ENCODE results near the gene SLC13A3. TPM values are rescaled to one million over a fixed set of nuclear protein-coding genes. Genes with fewer than 3 reads are reported as not detected.
"Not testable (repeated sequence)": the region's sequence is repeated elsewhere in the genome, so short reads cannot be mapped to it uniquely, and the experiment has no call there.

The SLC13A3 gene
- total RNA-seq, 1 donor from 2014 or later = not detected

- no peak for DNase-seq
These were observed 29.4 kb upstream of the SLC13A3 start for GRCh38 chr20:46680684-46681031.

DNA sequence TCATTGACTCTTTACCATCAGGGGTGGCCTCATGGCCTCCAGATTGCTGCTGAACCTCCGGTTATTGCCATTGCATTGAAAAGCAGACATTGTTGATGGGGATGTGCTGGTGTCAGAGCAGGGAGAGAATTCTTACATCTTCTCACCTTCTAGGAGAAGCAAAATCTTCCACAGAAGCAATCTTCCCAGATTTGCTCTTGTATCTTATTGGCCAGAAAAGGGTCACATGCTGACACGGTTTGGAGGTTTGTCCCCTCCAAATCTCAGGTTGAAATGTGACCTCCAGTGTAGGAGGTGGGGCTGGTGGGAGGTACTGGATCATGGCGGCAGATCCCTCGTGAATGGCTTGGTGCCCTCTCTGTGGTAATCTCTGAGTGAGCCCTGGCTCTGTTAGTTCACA is 27.3 kb upstream of the SLC13A3 start:
- no peak for DNase-seq

DNA sequence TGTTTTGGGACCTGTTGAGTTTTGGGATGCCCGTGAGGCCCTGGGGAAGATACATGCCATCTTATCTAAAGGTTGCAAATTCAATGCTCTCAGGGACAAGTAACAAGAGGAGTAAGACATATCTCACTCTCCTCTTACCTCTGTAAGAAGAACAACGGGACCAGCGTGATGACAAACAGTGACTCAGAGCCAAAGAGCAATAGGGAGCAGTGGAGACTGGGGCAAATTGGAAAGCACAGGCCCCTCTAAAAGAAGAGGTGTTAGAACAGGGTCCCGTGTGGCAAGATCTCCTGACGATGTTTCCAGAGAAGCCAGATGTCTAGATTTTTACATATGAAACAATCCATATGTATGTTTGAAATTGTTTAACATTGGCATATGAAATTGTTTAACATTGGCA is 26.3 kb upstream of the SLC13A3 start:
- DNase-seq = no peak

DNA sequence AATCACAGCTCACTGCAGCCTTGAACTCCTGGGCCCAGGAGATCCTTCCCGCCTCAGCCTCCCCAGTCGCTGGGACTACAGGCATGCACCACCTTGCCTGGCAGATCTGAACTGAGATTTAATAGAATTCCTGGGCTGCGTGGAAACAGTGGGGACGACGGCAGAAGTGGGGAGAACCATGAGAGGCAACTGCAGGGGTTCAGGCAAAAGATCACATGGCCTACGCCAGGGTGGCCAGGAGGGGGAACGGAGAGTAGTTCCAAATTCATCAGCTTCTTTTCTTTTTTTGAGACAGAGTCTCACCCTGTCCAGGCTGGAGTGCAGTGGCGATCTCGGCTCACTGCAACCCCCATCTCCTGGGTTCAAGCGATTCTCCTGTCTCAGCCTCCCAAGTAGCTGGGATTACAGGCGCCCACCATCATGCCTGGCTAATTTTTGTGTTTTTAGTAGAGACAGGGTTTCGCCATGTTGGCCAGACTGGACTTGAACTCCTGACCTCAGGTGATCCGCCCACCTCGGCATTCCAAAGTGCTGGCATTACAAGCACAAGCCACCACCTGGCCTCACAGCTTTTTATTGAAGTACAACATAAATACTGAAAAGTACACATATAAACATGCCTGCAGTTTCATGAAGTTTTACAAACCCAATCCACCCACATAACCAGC is 25.5 kb upstream of the SLC13A3 start:
- DNase-seq = not testable (repeated sequence)

- DNase-seq = no peak
These were observed 23.2 kb upstream of the SLC13A3 start for GRCh38 chr20:46674253-46675083.

GRCh38 chr20:46673394-46674252 is 22.4 kb upstream of the SLC13A3 start:
- DNase-seq = no peak

DNA sequence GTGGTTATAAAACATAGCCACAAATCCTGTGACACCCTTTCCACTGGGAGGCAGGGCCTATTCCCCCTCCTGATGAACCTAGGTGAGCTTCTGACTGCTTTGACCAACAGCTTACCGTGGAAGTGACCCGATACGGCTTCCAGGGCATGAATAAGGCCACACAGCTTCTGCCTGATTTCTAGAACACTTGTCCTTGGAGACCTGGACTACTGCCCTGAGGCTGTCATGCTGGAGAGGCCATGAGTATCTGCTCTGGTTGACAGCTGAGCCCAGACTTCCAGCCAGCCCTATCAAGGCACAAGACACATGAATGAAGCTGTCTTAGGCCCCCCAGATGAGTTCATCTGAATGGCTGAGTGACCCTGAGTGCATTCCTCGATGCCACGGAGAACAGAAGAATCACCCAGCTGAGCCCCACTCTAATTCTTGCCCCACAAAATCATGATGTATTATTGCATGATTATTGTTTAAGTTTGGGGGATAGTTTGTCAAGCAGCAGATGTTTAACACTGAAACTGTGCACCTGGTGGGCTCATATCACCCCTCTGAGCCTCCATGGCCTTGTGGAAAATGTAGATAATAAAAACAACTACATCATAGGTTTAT is 21.4 kb upstream of the SLC13A3 start:
- no peak for DNase-seq

GRCh38 chr20:46671866-46672542 is 20.7 kb upstream of the SLC13A3 start:
- no peak for DNase-seq

- DNase-seq = no peak
These were observed 19.6 kb upstream of the SLC13A3 start for GRCh38 chr20:46670585-46671584.

DNA sequence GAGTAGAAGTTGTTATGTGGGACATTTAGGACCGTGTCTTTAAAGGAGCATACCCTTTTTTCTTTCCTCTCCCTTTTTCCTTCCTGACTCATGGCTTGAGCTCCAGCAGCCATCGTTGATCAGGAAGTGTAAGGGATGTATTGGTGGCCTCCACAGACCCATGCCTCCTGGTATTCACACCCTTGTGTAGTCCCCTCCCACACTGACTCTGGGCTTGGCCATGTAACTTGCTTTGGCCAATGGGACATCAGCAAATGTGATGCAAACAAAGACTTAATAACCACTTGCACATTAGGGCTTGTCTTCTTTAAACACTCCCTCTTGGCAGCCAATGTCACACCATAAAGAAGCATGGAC is 18.9 kb upstream of the SLC13A3 start:
- no peak for DNase-seq

- no peak for DNase-seq
These were observed 15.7 kb upstream of the SLC13A3 start for GRCh38 chr20:46666818-46667515.

GRCh38 chr20:46666306-46666705 is 15.0 kb upstream of the SLC13A3 start:
- no peak for DNase-seq

DNA sequence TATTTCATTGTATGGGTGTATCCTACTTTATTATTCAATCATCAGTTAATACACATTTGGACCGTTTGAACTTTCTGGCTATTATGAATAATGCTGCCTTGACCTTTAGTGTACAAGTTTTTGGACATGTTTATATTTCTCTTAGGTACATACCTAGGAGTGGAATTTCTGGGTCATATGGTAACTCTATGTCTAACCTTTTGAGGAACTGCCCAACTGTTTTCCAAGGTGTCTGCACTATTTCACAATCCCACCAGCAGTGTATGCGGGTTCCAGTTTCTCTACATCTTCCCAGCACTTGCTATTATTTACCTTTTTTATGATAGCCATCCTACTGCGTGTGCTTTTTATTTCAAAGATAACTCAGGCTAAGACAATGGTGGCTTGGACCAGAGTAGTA is 14.3 kb upstream of the SLC13A3 start:
- no peak for DNase-seq

GRCh38 chr20:46663531-46663930 is 12.3 kb upstream of the SLC13A3 start:
- DNase-seq = no peak

DNA sequence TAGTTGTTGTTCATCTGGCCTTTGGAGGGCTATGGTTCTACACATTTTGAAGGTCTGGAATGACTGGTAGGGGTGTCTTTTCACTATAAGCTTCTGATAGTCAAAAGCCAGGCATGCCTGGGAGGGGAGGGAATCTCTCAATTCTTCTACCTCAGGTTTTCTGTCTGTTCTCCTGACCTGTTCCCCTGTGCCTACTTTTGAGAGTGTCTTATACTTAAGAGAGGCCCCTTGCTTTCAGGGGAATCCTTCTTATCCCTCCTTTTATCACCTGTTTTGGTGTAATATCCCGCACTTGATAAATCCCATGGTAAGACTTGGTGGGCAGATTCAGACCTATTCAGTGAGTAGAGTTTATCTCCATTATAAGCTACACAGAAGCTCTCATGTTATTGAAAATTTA is 10.4 kb upstream of the SLC13A3 start:
- no peak for DNase-seq

DNA sequence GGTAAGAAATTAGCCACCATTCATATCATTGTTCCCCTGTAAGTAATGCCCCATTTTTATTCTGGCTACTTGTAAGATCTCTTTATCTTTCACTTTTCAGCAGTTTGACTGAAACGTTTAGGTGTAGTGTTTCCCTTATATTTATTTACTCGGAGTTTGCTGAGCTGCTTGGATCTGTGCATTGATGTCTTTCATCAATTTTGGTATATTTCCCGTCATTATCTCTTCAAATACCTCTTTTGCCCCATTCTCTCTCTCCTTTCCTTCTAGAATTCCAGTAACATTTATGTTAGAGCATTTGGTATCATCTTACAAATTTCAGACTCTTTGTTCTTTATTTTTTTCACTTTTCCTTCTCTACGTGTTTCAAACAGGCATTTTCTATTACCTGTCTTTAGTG is 9.2 kb upstream of the SLC13A3 start:
- DNase-seq = no peak

DNA sequence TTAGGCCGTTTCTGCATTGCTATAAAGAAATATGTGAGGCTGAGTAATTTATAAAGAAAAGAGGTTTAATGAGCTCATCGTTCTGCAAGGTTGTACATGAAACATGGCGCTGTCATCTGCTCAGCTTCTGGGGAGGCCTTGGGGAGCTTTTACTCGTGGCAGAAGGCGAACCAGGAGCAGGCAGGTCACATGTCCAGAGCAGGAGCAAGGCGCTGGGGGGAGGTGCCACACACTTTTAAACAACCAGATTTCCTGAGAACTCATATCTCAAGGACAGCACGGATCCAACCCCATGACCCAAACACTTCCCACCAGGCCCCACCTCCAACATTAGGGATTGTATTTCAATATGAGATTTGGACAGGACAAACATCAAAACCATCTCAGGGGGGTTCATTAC is 6.4 kb upstream of the SLC13A3 start:
- no peak for DNase-seq

DNA sequence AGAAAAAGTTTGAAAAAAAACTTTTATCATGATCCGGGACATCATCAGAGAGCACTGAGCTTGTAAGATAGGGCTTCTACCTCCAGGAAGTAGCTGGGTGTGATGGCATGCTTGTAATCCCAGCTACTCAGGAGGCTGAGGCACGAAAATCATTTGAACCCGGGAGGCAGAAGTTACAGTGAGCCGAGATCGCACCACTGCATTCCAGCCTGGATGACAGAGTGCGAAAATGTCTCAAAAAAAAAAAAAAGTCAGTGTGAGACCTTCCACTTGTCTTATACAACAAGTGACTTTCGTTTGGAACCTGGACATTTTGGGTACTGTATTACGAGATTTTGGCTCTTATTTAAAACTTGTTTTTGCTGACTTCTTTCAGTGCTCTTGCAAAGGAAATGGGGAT is 5.9 kb upstream of the SLC13A3 start:
- no peak for DNase-seq

GRCh38 chr20:46652699-46653098 is 1.4 kb upstream of the SLC13A3 start:
- no peak for DNase-seq

- DNase-seq = no peak
These were observed 626 bp downstream of the SLC13A3 start for GRCh38 chr20:46650575-46651090.
